NCI-H446 treated with DMSO at 0.1 percent for 48 hours (cell line): Measurements from ENCODE around the gene PILRA.
A peak's percentile ranks its signal among the peaks of the same experiment; 100 is the strongest.

Experiments used
- DNase-seq: peaks from one replicate; lab custom pipeline; 2025; lab: John Stamatoyannopoulos, UW

The PILRA gene

DNA sequence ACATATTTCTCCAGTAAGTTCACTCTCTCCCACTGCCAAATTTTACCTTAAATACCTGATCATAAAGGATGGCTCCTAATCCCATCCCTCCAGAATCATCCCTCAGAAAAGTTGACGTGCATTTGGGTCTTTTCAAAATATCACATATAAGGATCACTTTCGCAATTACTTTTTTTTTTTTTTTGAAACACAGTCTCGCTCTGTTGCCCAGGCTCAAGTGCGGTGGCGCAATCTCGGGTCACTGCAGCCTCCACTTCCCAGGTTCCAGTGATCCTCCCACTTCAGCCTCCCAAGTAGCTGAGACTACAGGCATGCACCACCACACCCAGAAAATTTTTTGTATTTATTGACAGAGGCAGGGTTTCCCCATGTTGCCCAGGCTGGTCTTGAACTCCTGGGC is 37.8 kb downstream of the PILRA start:
- DNase-seq, result no peak

DNA sequence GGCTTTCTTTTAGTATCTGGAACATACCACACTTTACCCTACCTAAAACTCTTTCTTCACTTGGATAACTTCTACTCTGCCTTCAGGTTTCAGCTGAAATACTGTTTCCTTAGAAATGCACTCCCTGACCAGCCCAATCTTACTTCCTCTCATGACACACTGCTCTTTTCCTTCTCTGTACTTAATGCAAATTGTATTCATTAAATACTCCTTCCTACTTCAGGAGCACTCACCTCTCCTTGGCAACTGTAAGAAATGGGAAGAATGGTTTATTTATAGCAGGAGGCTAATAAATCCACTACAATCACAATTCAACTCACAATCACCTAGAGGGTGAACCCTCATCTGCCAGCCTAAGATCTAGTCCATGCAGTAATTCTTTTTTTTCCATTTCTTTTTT is 40.1 kb downstream of the PILRA start:
- no peak for DNase-seq

DNA sequence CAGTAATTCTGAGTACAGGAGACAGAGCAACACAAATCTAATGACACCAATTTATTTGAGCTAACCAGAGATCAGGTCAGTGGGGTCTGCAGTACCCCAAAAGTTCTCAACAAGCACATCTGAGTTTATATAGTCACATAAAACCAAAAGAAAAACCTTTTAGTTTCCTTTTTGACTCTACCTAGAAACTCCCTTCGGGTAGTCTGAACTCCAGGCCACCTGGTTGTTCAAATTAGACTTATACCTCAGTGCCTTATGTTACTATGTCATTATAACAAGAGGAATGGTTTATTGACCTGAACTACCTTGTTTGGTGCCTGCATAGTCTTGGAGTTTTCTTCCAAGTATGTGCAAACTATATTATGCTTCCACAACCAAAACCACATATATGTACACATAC is 40.6 kb downstream of the PILRA start:
- no peak for DNase-seq

DNA sequence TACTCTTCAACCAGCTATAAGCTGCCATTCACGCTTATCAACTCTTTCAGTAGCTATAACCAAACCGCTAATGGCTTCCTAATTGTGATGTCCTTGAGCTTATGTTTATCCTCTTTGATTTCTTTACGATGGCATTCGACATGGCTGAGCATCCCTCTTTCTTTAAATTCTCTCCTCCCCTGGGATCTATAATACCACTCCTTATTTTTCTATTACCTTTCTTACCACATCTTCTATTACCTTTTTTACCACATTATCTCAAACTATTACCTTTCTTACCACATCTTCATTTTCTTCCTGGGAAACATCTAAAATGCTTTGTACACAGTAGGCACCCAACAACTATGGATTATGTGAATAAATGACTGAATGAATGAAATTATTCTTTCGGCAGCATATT is 42.2 kb downstream of the PILRA start:
- no peak for DNase-seq

DNA sequence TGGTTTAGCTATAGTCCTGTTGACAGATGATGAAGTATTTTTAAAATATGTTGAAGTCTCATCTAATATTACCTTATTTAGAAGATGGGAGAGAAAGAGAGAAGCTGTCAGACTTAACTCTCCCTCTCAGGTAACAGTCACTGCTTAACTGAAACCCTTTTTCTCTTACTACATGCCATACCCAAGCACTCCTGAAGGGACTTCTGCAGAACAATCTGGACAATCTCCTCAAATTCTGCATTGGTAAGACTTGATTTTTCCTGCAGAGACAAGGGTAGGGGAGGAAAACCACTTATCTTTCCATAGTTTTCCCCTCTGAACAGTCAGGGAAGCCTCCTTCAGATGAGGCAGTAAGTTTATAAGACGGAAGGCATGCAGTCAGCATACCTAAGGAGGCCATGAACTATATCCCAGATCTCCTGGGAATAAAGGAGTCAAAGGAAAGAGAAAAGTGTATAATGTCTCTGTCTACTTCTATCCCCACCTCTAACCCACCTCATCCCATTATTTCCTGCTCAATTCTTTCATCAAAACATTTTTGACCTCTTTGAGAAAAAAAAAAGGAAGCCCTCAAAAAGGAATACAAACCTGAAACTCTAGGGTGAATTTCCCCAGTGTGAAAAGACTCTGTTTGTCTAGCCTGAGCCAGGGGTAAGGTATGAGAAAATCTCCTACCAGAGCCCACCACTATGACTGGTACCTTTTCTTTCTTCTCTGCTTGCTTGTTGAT is 45.8 kb downstream of the PILRA start:
- no peak for DNase-seq

DNA sequence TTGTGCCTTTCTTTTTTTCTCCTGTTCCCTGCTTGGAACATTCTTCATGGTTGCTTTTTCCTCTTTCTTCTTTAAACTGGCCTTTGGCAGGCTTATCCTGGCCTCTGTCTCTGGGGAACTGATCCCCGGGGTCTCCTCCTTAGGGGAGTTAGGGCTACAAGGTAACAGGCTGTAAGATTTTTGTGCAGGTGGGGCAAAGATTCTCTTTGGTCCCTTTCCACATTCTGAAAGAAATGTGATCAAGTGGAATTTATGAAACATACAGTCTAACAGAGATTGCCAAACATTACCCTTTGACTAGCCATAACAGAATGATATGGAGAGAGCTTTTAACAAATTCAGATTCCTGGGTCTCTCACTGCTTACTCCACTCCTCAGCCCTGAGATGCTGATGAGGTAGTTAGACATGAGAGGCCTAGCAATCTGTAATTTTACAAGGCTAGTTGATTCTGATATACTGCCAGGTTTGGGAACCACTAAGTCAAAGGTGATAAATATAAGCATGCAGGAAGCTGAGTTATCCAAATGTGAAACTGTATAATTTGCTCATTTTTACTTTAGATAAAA is 46.5 kb downstream of the PILRA start:
- DNase-seq, result no peak

DNA sequence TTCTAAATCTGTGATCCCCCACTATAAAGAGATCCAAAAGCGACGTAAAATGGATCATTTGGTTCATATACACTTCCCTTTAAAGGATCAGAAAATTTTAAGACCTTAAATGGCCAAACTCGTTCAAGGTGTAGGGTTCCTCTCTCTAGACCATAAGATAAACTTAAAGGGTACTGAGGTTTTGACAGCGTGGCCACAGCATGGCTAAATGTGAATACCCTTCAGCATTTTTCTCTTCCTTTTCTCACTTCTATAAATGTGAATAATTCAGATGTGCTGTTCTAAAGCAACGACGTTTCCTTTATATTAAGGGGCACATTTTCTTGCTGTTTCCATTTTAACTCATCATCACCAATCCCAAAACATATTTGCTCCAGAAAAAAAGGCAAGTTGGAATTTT is 50.0 kb downstream of the PILRA start:
- no peak for DNase-seq

DNA sequence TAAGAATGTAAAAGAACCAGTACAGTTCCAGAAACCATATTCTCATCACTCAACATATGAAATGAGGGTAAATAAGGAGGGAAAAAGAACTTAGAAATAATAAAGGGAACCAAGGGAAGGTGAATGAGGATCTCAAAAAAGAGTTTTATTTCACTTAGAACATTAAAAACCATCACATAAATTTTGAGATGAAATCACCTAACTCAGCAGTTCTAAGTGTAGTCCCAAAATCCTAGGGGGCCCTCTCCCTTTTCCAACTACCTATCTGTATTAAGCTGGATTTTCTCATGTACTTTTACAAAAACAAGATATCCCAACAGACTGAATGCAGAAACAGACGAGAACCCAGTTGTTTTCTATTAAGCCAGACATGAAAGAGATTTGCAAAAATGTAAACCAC is 52.1 kb downstream of the PILRA start:
- no peak for DNase-seq

DNA sequence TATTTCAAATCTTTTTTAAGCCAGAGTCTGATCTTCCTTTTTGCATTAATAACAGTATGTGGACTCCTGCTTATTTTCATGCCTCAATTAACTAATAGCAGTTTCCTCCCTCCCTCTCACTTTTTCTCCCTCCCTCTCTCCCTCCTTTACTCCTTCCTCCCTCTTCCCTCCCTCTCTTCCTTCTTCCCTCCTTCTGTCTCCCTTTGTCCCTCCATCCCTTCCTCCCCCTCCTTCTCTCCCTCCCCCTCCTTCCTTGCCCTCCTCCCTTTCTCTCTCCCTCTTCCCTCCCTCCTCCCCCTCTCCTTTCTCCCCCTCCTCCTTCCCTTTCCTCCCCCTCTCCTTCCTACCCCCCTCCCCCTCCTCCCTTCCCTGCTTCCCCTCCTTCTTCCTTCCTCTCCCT is 53.2 kb downstream of the PILRA start:
- DNase-seq, result no peak

DNA sequence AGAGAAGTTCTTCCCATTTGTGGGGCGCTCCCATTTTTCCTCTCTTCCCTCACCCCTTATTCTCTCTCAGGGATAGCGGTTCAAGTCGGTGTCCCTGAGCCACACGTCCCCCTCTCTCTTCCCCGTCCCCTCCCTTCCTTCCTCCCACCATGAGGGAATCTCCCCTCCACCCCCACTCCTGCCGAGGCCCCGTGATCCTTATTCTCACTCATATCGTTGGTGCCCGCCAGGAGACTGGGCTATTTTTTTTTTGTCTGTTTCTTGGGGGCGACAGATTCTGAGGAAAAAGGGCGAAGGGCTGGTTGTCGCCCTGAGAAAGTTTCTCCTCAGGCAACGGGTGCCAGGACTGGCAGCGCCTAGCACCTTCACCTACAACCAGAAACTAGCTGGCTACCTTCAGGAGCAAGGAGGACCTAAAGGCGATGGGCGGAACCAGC is 54.5 kb downstream of the PILRA start:
- DNase-seq, result no peak

DNA sequence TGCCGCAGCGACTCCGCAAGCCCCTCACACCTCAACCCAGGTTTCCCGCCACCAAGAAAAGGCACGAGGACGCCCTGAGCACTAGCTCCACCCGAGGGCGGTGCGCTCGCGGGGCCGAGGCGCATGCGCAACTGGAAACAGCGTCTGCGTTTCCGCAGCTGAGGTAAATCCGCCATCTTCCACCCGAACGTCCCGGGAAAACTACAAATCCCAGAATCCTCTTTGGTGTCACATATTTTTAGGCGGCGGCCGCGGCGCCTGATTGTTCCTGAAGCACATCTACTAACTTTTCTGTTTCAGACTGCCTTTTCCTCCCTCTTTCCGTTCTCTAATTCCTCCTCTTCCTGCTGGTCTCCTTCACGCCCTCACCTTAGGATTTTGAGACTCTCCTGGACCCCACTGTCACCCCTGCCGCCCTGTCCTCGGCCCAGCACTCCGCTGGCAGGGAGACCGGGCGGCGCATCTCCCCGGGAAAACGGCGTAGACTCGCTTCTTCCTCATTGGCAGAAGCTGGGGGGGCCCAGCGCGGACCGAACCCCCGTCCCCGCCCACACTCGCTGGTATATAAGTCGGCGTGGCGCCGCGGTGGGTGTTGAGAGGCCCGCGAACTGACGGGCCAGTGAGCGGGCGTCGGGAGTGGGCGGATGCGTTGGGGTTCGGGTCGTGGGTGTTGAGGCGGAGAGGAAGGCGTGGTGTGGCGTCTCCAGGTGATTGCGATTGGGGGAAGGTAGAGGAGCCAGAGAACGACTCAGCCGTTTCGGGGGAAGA is 55.1 kb downstream of the PILRA start, which contains the start of gene ZCWPW1:
TSS of gene ZCWPW1 (minus strand) at position 505 of the 768 bp plus-strand sequence. CDS start 8,054 bp downstream, outside the sequence.
- peak; percentile 84 for DNase-seq

DNA sequence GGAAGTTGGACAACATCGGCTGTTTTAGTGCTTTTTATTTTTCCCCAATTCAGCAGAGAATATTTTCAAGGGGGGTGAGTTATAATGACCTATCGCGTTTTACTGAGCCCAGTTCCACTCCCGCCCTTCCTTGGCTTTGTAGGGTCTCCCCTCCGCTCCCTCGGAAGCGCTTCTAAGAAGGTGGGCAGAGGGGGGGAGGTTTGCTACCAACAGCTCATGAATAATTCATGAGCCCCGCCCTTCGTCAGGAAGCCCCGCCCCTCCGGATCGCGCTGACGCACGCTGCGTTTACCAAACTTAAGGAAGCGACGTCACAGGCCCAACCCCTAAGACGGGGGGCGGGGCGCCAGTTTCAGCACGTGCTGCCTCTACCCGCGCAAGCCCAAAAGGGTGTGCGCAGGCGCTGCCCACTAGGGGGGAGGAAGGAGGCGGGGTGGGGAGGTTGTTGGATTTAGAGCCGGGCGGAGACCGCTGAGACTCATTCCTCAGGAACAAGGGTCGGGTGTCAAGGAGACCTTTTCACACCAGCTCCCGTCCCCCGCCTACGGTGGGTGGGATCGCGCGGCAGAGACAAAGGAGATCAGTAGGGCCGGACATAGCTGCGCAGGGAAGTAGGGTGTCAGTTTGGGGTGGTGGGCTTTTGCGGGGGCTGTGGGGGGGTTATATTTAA is 55.8 kb downstream of the PILRA start:
- DNase-seq, result peak; percentile 98

DNA sequence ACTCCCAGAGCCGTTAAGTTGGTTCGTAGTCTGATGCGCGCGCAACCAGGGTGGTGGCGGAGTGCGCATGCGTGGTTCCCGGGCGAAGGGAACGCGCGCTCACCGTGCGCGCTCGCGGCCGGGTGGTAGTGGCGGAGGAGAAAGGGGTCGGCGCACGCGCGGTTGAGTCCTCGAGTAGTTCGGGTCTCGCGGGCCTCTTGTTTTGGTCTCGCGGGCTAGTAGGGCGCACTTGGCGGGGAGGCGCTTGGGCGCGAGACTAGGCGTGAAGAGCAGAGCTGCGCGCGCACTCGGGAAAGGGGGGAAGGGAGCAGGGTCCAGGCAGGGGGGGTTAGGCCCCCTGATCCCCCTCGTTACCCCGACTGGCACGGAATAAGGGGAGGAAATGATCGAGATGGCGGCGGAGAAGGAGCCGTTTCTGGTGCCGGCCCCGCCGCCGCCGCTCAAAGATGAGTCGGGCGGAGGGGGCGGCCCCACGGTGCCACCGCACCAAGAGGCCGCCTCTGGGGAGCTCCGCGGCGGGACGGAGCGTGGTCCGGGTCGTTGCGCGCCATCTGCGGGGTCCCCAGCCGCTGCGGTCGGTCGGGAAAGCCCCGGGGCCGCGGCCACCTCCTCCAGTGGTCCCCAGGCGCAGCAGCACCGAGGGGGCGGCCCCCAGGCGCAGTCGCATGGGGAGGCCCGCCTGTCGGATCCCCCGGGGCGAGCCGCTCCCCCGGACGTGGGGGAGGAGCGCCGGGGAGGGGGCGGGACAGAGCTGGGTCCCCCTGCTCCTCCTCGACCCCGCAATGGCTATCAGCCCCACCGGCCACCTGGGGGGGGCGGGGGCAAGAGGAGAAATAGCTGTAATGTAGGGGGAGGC is 56.6 kb downstream of the PILRA start, which contains the start of gene MEPCE:
TSS of gene MEPCE (plus strand) at position 195 of the 856 bp plus-strand sequence. CDS start at position 383, 188 bp downstream.
- peak; percentile 91 for DNase-seq

DNA sequence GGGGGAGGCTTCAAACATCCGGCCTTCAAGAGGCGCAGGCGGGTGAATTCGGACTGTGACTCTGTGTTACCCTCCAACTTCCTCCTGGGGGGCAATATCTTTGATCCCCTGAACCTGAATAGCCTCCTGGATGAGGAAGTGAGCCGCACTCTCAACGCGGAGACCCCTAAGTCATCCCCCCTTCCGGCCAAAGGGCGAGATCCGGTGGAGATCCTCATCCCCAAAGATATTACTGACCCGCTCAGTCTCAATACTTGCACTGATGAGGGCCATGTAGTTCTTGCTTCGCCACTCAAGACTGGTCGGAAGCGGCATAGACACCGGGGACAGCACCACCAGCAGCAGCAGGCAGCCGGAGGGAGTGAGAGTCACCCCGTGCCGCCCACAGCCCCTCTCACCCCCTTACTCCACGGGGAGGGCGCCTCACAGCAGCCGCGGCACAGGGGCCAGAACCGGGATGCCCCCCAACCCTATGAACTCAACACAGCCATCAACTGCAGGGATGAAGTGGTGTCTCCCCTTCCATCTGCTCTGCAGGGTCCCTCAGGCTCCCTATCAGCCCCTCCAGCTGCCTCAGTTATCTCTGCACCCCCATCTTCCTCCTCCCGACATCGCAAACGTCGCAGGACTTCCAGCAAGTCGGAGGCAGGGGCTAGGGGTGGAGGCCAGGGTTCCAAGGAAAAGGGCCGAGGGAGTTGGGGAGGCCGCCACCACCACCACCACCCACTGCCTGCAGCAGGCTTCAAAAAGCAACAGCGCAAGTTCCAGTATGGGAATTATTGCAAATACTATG is 57.4 kb downstream of the PILRA start:
- DNase-seq, result no peak

DNA sequence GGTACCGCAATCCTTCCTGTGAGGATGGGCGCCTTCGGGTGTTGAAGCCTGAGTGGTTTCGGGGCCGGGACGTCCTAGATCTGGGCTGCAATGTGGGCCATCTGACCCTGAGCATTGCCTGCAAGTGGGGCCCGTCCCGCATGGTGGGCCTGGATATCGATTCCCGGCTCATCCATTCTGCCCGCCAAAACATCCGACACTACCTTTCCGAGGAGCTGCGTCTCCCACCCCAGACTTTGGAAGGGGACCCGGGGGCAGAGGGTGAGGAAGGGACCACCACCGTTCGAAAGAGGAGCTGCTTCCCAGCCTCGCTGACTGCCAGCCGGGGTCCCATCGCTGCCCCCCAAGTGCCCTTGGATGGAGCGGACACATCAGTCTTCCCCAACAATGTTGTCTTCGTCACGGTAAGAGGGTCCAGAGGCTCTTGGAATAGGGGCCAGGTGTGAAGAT is 58.0 kb downstream of the PILRA start:
- no peak for DNase-seq

DNA sequence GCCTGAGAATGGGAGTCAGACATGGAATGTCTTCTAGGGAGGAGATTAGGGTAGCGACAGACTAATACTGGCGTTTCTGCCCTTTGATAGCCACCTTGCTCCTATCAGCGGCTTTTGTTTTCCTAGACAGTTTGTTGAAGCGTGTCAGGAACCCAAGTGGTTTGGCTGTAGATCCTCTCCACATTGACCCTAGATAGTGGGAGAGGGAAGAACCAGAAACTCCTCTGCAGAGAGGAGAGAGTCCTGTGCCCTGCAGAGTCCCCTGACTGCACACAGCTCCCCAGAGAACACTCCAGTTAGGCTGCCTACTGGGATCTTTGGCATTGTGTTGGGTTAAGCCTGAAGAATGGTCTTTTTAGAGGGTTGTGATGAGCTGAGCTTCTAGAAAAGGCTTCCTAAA is 58.8 kb downstream of the PILRA start:
- DNase-seq, result no peak

DNA sequence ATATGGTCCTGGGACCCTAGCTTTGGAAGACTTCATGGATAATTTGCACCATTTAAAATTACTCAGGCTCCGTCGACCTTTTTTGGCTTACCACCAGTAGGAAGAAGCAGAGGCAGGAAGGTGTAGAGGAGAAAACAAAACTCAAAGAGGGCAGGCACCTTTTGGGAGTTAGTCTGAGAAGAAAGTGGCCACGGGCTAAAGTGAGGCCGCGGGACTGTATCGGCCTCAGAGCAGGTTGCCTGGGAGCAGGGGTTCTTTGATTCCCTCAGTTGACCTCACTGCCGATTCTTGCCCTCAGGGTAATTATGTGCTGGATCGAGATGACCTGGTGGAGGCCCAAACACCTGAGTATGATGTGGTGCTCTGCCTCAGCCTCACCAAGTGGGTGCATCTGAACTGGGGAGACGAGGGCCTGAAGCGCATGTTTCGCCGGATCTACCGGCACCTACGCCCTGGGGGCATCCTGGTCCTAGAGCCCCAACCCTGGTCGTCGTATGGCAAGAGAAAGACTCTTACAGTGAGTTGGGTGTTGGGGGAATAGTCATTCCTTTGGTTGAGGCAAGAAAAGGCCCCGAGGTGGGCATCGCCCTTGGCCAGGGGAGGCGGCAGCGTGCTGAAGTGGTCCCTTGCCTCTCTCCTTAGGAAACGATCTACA is 59.5 kb downstream of the PILRA start:
- DNase-seq, result no peak

DNA sequence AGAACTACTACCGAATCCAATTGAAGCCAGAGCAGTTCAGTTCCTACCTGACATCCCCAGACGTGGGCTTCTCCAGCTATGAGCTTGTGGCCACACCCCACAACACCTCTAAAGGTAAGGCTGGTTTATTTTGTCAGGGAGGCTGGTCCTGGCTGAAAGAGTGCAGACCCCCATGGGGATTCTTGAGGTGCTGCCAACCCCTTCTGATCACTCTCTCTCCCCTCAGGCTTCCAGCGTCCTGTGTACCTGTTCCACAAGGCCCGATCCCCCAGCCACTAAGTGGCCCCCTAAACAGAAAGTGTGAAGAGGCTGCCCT is 59.9 kb downstream of the PILRA start:
- no peak for DNase-seq

DNA sequence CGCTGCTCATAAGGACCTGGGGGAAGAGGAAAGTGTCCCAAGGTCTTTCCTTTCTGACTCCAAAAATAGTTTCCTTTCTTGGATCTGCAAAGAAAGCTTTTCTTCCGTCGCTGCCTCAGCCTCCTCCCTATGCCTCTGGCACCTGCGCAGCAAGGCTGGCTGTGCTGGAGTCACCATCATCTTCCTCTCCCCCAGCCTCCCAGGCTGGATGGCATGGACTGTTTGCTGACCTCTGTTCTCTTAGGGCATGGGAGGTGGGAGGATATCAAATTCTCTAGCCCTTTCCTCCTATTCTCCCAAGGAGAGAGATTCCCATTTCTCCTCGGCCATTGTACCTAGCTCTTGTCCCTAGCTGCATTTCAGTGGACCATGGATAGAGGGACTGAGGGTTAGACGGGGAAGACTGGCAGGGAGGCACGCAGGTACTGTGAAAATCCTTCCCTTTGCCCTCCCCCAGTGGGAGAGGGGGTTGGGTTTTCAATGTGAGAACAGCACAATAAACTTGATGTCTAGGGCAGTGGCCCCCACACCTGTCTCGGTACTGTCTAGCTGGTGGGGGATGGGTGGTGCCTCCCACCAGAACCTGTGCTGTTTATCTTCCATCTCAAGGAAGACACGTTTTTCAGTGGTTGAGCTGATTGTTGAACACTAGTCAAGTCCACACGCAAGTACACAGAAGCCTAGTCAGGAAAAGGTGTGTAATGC is 60.5 kb downstream of the PILRA start:
- no peak for DNase-seq
